Activated T-cell treated with anti-CD3 and anti-CD28 coated beads for 48 hours (primary cell): ENCODE results near the gene NR4A1.
A peak's percentile ranks its signal among the peaks of the same experiment; 100 is the strongest.

Source experiments
- DNase-seq: peaks from one replicate; pipeline ENCODE4 v3.0.0-alpha.2; 2020; ENCODE audit warnings: low read depth

NR4A1 gene

GRCh38 chr12:52018433-52019112, 32.7 kb upstream of the NR4A1 start:
- no peak for DNase-seq

GRCh38 chr12:52019113-52019770, 32.0 kb upstream of the NR4A1 start:
- no peak for DNase-seq

- DNase-seq, result peak; percentile 51
Observed at GRCh38 chr12:52020539-52021336, 30.5 kb upstream of the NR4A1 start.

- DNase-seq, result peak; percentile 33
Observed at GRCh38 chr12:52022841-52023181, 28.4 kb upstream of the NR4A1 start.

GRCh38 chr12:52023182-52023975, 27.9 kb upstream of the NR4A1 start:
- peak; percentile 92 for DNase-seq

- DNase-seq, result no peak
Observed at GRCh38 chr12:52023976-52024688, 27.1 kb upstream of the NR4A1 start.

GRCh38 chr12:52024845-52025230, 26.4 kb upstream of the NR4A1 start:
- DNase-seq, result peak; percentile 58

GRCh38 chr12:52026263-52026662, 25.0 kb upstream of the NR4A1 start:
- DNase-seq, result no peak

- DNase-seq, result no peak
Observed at GRCh38 chr12:52027085-52027843, 24.0 kb upstream of the NR4A1 start.

- no peak for DNase-seq
Observed at GRCh38 chr12:52029685-52030084, 21.6 kb upstream of the NR4A1 start.

- no peak for DNase-seq
Observed at GRCh38 chr12:52032446-52032803, 18.8 kb upstream of the NR4A1 start.

- peak; percentile 87 for DNase-seq
Observed at GRCh38 chr12:52032804-52033445, 18.3 kb upstream of the NR4A1 start.

- DNase-seq, result no peak
Observed at GRCh38 chr12:52033446-52034140, 17.6 kb upstream of the NR4A1 start.

- DNase-seq, result no peak
Observed at GRCh38 chr12:52035190-52035589, 16.1 kb upstream of the NR4A1 start.

- no peak for DNase-seq
Observed at GRCh38 chr12:52035926-52036325, 15.3 kb upstream of the NR4A1 start.

GRCh38 chr12:52036587-52037171, 14.6 kb upstream of the NR4A1 start:
- DNase-seq, result peak; percentile 75

GRCh38 chr12:52037248-52037861, 13.9 kb upstream of the NR4A1 start:
- no peak for DNase-seq

GRCh38 chr12:52038447-52038846, 12.8 kb upstream of the NR4A1 start:
- DNase-seq, result no peak

- DNase-seq, result no peak
Observed at GRCh38 chr12:52041035-52041434, 10.2 kb upstream of the NR4A1 start.
